ENCODE measurements around the gene FAM43A.

FAM43A gene

GRCh38 chr3:194675081-194675640 is 10.5 kb upstream of the FAM43A start:
- H3K4me3 ChIP-seq (ENCODE audit: low read length): no peak overlapping the region
- H3K4me1 ChIP-seq (ENCODE audit: control insufficient read depth, insufficient read depth, low read length): 0 out of 2 replicates have a peak, but pooled peaks cover 1% of the 10 kb centered on the region
- no peaks in the 10 kb centered on the region for H3K27me3 ChIP-seq (ENCODE audit: control insufficient read depth, insufficient read depth, low read length)
- 100% methylated on average over 1 of the region's 12 CpGs for WGBS (ENCODE audit: insufficient coverage, insufficient read length)
- H3K27ac ChIP-seq (ENCODE audit: low read length): no peak overlapping the region
- H3K36me3 ChIP-seq (ENCODE audit: control insufficient read depth, insufficient read depth, low read length): no peaks in the 10 kb centered on the region
- no peak for DNase-seq (ENCODE audit: low read depth, low spot score)
- H3K9me3 ChIP-seq (ENCODE audit: control insufficient read depth, insufficient read depth, low read length): no peaks in the 10 kb centered on the region

DNA sequence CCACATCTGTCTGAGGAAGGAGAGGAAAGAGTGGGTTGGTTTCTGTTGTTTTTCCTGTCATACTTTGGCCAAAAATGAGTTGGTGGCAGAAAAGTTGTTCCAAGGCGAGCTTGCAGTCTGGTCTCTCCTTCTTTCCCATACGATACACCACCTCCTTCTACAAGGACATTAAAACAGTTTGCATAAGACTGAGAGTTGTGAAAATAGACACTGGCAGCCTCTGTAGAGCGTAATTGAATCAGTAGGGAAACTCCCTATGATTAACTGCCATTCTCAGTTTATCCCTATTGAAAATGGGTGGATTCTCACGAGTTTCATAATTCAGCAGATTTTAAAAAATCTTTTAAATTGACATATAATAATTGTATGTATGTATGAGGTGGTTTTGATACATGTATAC is 10.0 kb upstream of the FAM43A start:
- no peak overlapping the region for H3K4me3 ChIP-seq (ENCODE audit: low read length)
- H3K4me1 ChIP-seq (ENCODE audit: control insufficient read depth, insufficient read depth, low read length): 0 out of 2 replicates have a peak, but pooled peaks cover 1% of the 10 kb centered on the region
- H3K27me3 ChIP-seq (ENCODE audit: control insufficient read depth, insufficient read depth, low read length): no peaks in the 10 kb centered on the region
- H3K27ac ChIP-seq (ENCODE audit: low read length): no peak overlapping the region
- no CpG with 5 or more reads among the region's 4 CpGs for WGBS (ENCODE audit: insufficient coverage, insufficient read length)
- no peak for DNase-seq (ENCODE audit: low read depth, low spot score)
- H3K36me3 ChIP-seq (ENCODE audit: control insufficient read depth, insufficient read depth, low read length): no peaks in the 10 kb centered on the region
- no peaks in the 10 kb centered on the region for H3K9me3 ChIP-seq (ENCODE audit: control insufficient read depth, insufficient read depth, low read length)

- H3K27me3 ChIP-seq (ENCODE audit: control insufficient read depth, insufficient read depth, low read length): no peaks in the 10 kb centered on the region
- H3K36me3 ChIP-seq (ENCODE audit: control insufficient read depth, insufficient read depth, low read length): no peaks in the 10 kb centered on the region
- no peaks in the 10 kb centered on the region for H3K4me1 ChIP-seq (ENCODE audit: control insufficient read depth, insufficient read depth, low read length)
- no peak overlapping the region for H3K27ac ChIP-seq (ENCODE audit: low read length)
- no peaks in the 10 kb centered on the region for H3K9me3 ChIP-seq (ENCODE audit: control insufficient read depth, insufficient read depth, low read length)
- no peak overlapping the region for H3K4me3 ChIP-seq (ENCODE audit: low read length)
- no CpG with 5 or more reads among the region's 1 CpG for WGBS (ENCODE audit: insufficient coverage, insufficient read length)
- DNase-seq (ENCODE audit: low read depth, low spot score): no peak
Observed at GRCh38 chr3:194676471-194676870, 9.2 kb upstream of the FAM43A start.

GRCh38 chr3:194680888-194681615 is 4.6 kb upstream of the FAM43A start:
- no peaks in the 10 kb centered on the region for H3K36me3 ChIP-seq (ENCODE audit: control insufficient read depth, insufficient read depth, low read length)
- no peaks in the 10 kb centered on the region for H3K4me1 ChIP-seq (ENCODE audit: control insufficient read depth, insufficient read depth, low read length)
- no CpG with 5 or more reads among the region's 11 CpGs for WGBS (ENCODE audit: insufficient coverage, insufficient read length)
- no peak overlapping the region for H3K27ac ChIP-seq (ENCODE audit: low read length)
- DNase-seq (ENCODE audit: low read depth, low spot score): no peak
- no peak overlapping the region for H3K4me3 ChIP-seq (ENCODE audit: low read length)
- peaks cover 2% of the 10 kb centered on the region; the same call in 1 of the 2 replicates for H3K27me3 ChIP-seq (ENCODE audit: control insufficient read depth, insufficient read depth, low read length)
- no peaks in the 10 kb centered on the region for H3K9me3 ChIP-seq (ENCODE audit: control insufficient read depth, insufficient read depth, low read length)

DNA sequence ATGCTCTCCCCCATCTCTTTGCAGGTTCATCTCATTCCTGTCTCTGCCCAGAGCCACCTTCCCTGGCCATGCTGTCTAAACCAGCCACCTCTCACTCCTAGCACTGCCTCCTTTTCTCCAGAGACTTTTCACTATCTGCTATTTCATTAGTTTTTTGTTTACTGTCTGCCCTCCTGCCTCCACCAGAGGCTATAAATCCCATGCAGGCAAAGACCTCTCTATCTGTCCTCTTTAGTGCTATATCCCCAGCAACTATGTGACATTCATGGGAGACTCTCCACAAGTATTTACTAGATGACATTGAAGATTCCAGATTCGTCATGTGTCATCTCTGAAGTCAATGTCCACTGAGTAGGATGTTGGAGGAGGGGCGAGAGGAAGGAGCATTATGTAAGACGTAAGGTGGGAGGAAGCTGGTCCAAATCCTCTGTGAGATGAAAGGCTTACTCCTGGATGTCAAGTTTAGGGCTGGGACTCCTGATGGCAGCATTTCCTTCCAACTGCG is 3.4 kb upstream of the FAM43A start:
- Histone ChIP-seq H3K36me3 (ENCODE audit: control insufficient read depth, insufficient read depth, low read length) (no peaks in the 10 kb centered on the region), H3K27me3 (ENCODE audit: control insufficient read depth, insufficient read depth, low read length) (peaks cover 12% of the 10 kb centered on the region), H3K27ac (ENCODE audit: low read length) (no peak overlapping the region), H3K4me1 (ENCODE audit: control insufficient read depth, insufficient read depth, low read length) (peaks cover 6% of the 10 kb centered on the region), H3K4me3 (ENCODE audit: low read length) (no peak overlapping the region), H3K9me3 (ENCODE audit: control insufficient read depth, insufficient read depth, low read length) (no peaks in the 10 kb centered on the region)
- no CpG with 5 or more reads among the region's 4 CpGs for WGBS (ENCODE audit: insufficient coverage, insufficient read length)
- DNase-seq (ENCODE audit: low read depth, low spot score): no peak

GRCh38 chr3:194682694-194683310 is 2.9 kb upstream of the FAM43A start:
- no CpG with 5 or more reads among the region's 14 CpGs for WGBS (ENCODE audit: insufficient coverage, insufficient read length)
- no peak overlapping the region for H3K27ac ChIP-seq (ENCODE audit: low read length)
- no peaks in the 10 kb centered on the region for H3K9me3 ChIP-seq (ENCODE audit: control insufficient read depth, insufficient read depth, low read length)
- no peak for DNase-seq (ENCODE audit: low read depth, low spot score)
- no peaks in the 10 kb centered on the region for H3K36me3 ChIP-seq (ENCODE audit: control insufficient read depth, insufficient read depth, low read length)
- H3K4me3 ChIP-seq (ENCODE audit: low read length): no peak overlapping the region
- peaks cover 12% of the 10 kb centered on the region for H3K27me3 ChIP-seq (ENCODE audit: control insufficient read depth, insufficient read depth, low read length)
- H3K4me1 ChIP-seq (ENCODE audit: control insufficient read depth, insufficient read depth, low read length): peaks cover 9% of the 10 kb centered on the region

- DNase-seq (ENCODE audit: low read depth, low spot score): no peak
- Histone ChIP-seq H3K4me3 (ENCODE audit: low read length) (no peak overlapping the region), H3K36me3 (ENCODE audit: control insufficient read depth, insufficient read depth, low read length) (no peaks in the 10 kb centered on the region), H3K27ac (ENCODE audit: low read length) (no peak overlapping the region), H3K9me3 (ENCODE audit: control insufficient read depth, insufficient read depth, low read length) (no peaks in the 10 kb centered on the region), H3K4me1 (ENCODE audit: control insufficient read depth, insufficient read depth, low read length) (peaks cover 11% of the 10 kb centered on the region), H3K27me3 (ENCODE audit: control insufficient read depth, insufficient read depth, low read length) (peaks cover 12% of the 10 kb centered on the region)
- WGBS (ENCODE audit: insufficient coverage, insufficient read length): no CpG with 5 or more reads among the region's 2 CpGs
Observed at GRCh38 chr3:194683380-194683779, 2.3 kb upstream of the FAM43A start.

- Histone ChIP-seq H3K4me1 (ENCODE audit: control insufficient read depth, insufficient read depth, low read length) (peaks cover 11% of the 10 kb centered on the region), H3K36me3 (ENCODE audit: control insufficient read depth, insufficient read depth, low read length) (no peaks in the 10 kb centered on the region), H3K27ac (ENCODE audit: low read length) (no peak overlapping the region), H3K27me3 (ENCODE audit: control insufficient read depth, insufficient read depth, low read length) (peaks cover 12% of the 10 kb centered on the region), H3K4me3 (ENCODE audit: low read length) (peak overlapping the region; percentile 71; the same call in 1 of the 2 replicates), H3K9me3 (ENCODE audit: control insufficient read depth, insufficient read depth, low read length) (no peaks in the 10 kb centered on the region)
- no CpG with 5 or more reads among the region's 13 CpGs for WGBS (ENCODE audit: insufficient coverage, insufficient read length)
- DNase-seq (ENCODE audit: low read depth, low spot score): no peak
Observed at GRCh38 chr3:194685065-194685717, 492 bp upstream of the FAM43A start.

DNA sequence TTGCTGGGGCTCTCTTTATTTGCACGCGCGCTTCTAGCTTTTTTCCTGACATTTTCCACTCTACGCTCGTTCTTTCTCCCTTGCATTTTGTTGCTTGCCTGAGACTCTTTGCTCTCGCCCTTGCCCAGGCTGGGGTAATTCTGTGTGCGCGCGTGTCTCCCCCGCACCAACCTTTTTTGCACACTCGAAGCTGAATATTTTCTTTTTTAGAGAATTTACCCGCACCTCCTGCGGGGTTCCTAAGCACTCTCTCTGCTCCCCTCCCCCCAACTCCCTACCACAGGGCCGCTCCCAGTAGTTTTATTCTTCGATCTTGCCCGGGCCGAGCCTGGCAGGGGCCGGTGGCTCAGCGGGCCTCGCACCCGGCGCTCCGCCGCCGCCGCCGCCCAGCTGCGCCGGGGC is 732 bp downstream of the FAM43A start:
- peaks cover 11% of the 10 kb centered on the region for H3K4me1 ChIP-seq (ENCODE audit: control insufficient read depth, insufficient read depth, low read length)
- no CpG with 5 or more reads among the region's 29 CpGs for WGBS (ENCODE audit: insufficient coverage, insufficient read length)
- H3K4me3 ChIP-seq (ENCODE audit: low read length): peak overlapping the region; percentile 71; the same call in 1 of the 2 replicates
- peaks cover 12% of the 10 kb centered on the region for H3K27me3 ChIP-seq (ENCODE audit: control insufficient read depth, insufficient read depth, low read length)
- no peaks in the 10 kb centered on the region for H3K9me3 ChIP-seq (ENCODE audit: control insufficient read depth, insufficient read depth, low read length)
- H3K27ac ChIP-seq (ENCODE audit: low read length): no peak overlapping the region
- DNase-seq (ENCODE audit: low read depth, low spot score): no peak
- no peaks in the 10 kb centered on the region for H3K36me3 ChIP-seq (ENCODE audit: control insufficient read depth, insufficient read depth, low read length)

All from iPS DF 6.9 (cell line).